ENCODE results near the gene CDK5RAP1. TPM values are rescaled to one million over a fixed set of nuclear protein-coding genes. Genes with fewer than 3 reads are reported as not detected.

The CDK5RAP1 gene
- total RNA-seq, 2 experiments from 2014 or later: 27.2 to 33.1 TPM

DNA sequence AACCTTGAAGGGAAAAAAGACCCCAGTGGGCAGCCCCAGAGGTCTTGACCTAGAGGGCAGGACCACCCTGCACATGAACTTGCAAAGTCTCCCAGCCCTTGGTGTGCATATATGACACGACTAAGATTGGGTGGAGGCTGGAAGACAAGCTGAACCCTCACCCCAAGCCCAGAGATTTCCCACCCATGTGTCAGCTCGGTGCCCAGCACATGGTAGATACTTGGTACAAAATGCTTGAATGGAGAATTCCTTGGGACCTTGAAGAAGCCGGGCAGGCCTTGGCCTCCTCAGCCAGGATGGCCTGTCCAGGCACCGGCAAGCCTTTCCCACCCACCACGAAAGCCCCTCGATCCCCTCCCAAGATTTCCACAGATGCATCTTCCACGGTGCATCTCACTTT is 67.7 kb downstream of the CDK5RAP1 start:
- H3K4me1 Mint-ChIP-seq: no peaks in the 10 kb centered on the region
- H3K4me3 Mint-ChIP-seq: no peak overlapping the region
- H3K9me3 Mint-ChIP-seq: no peaks in the 10 kb centered on the region
- CTCF ChIA-PET: no interaction called here
- POLR2A ChIA-PET: no interaction called here
- DNase-seq: no peak
- H3K27me3 Mint-ChIP-seq: peaks cover 6% of the 10 kb centered on the region
- H3K36me3 Mint-ChIP-seq (ENCODE audit: low read depth): no peaks in the 10 kb centered on the region
- no peak overlapping the region for H3K27ac Mint-ChIP-seq

DNA sequence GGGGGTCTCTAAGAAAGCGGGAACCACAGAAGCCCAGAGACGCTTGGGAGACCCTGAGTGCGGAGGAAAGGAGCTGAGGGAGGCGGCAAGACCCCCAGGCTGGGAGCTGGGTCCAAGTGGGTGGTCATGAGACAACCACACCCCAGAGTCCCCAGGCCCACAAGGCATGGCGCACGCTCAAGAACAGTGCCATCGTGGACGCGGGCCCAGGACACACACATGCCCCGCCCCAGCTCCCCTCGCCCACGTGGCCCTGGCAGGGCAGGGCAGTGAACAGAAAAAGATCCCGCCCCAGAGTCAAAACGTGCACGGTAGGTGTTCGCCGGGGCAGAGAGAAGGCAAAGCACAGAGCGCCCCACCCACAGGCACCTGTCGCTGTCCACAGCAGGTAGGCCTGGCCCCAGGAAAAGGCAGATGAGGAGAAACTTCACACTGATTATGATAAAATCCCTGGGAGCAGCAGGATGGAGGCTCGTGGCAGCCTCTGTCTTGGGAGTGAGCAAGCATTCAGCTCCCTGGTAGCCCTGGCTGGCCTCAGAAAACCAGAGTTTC is 68.3 kb downstream of the CDK5RAP1 start:
- ChIA-PET CTCF (no interaction called here), POLR2A (no interaction called here)
- Mint-ChIP-seq H3K9me3 (no peaks in the 10 kb centered on the region), H3K36me3 (ENCODE audit: low read depth) (no peaks in the 10 kb centered on the region), H3K27me3 (peaks cover 9% of the 10 kb centered on the region), H3K4me3 (no peak overlapping the region), H3K27ac (no peak overlapping the region), H3K4me1 (no peaks in the 10 kb centered on the region)
- DNase-seq: no peak

DNA sequence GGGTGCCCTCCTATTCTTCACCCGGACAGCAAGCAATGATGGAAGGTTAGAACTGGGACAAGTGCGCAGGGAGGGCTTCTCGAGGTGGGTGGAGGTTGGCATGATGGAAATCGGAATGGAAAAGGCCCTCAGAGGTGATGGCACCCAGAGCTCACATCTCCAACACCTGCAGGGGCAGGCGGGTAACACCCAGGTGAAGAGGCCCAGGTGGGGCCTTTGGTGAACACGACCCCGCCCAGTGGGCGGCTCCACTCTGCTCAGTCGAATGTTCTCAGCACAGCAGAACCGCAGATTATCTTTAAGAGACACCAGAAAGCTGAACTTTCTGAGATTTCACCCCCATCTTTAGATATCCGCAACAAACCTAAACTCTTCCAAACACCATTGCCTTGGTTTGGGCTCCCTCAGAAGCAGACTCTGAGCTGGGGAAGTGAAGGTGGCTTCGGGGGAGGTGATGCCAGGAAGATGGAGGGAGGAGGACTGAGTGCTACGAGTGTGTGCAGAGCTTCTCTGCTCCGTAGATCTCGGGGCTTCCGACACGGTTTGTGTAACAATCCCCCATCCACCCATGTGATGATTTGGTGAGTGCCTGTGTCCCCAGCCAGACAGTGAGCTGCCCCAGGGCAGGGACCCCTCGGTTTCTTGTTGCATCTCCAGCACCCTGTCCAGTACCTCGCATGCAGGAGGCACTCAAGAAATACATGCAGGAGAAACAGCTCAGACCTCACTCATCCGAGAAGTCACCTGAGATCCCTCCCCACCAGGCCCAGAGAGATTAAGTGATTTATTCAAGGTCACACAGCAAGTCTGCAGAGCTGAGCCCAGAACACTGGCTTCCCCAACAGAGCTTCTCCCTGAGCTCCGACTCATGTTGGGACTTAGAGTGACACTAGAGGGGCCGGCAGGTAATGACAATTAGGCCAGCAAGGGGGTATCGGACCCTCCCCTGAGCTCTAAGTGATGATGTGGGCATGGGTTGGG is 72.9 kb downstream of the CDK5RAP1 start:
- ChIA-PET POLR2A (no interaction called here), CTCF (interaction anchor here (1.0 to 1.5 kb wide), 2 partner anchors 23 to 74 kb away, joined by 3 read pairs; no protein-coding TSS in a partner anchor)
- H3K27ac Mint-ChIP-seq: no peak overlapping the region
- peaks cover 6% of the 10 kb centered on the region for H3K27me3 Mint-ChIP-seq
- no peaks in the 10 kb centered on the region for H3K9me3 Mint-ChIP-seq
- no peaks in the 10 kb centered on the region for H3K4me1 Mint-ChIP-seq
- H3K36me3 Mint-ChIP-seq (ENCODE audit: low read depth): no peaks in the 10 kb centered on the region
- H3K4me3 Mint-ChIP-seq: no peak overlapping the region
- no peak for DNase-seq

DNA sequence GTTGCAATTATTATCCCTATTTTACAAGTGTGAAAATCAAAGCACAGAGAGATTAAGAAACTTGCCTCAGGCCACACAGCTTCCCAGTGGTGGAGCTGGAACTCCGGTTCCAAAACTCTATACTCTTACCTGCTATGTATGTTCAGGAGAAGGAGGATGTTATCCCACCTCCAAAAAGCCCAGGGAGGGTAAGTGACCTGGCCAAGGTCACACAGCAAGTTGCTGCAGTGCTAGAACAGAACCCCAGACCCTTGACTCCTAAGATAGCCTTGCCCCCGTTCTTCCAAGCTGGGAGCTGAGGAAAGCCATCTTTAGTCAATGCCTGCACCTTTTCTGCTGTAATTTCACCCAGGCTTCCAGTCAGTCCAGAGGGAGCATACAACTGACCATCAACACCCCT is 76.0 kb downstream of the CDK5RAP1 start:
- H3K4me1 Mint-ChIP-seq: no peaks in the 10 kb centered on the region
- ChIA-PET CTCF (no interaction called here), POLR2A (no interaction called here)
- H3K4me3 Mint-ChIP-seq: no peak overlapping the region
- no peaks in the 10 kb centered on the region for H3K9me3 Mint-ChIP-seq
- H3K27ac Mint-ChIP-seq: no peak overlapping the region
- peaks cover 6% of the 10 kb centered on the region for H3K27me3 Mint-ChIP-seq
- H3K36me3 Mint-ChIP-seq (ENCODE audit: low read depth): no peaks in the 10 kb centered on the region
- DNase-seq: no peak

DNA sequence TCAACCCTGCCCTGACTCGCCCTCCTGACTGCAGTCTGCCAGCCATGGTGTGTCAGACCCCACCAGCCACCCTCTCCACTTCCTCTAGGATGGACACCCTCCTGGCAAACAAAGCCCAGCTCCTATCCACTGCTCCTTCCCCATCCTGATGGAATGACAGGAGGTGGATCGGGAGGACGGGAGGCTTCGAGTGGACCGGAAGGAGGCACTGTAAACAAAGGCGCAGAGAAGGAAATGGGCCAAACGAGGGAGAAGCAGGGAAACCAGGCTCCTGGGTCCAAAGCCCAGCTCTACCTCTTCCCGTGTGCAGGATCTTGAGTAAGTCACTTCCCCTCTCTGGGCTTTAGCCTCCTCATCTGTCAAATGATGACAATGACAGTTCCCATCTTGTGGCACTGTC is 78.1 kb downstream of the CDK5RAP1 start:
- ChIA-PET POLR2A (no interaction called here), CTCF (no interaction called here)
- no peaks in the 10 kb centered on the region for H3K9me3 Mint-ChIP-seq
- no peak overlapping the region for H3K27ac Mint-ChIP-seq
- DNase-seq: no peak
- H3K4me1 Mint-ChIP-seq: no peaks in the 10 kb centered on the region
- no peaks in the 10 kb centered on the region for H3K27me3 Mint-ChIP-seq
- no peaks in the 10 kb centered on the region for H3K36me3 Mint-ChIP-seq (ENCODE audit: low read depth)
- no peak overlapping the region for H3K4me3 Mint-ChIP-seq

DNA sequence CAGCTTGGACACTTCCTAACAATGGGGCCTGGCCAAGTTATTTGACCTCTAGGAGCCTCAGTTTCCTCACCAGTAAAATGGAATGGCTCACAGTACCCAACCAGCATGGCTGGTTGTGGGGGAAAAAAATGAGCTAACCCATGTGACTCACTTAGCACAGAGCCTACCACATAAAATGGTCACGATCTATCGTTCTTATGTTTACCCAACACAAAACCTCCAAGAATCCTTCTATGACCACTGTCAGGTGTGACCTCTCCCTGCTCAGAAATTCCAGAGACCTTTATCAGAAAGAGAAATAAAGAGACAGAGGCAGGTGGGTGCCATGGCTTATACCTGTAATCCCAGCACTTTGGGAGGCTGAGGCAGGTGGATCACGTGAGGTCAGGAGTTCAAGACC is 78.9 kb downstream of the CDK5RAP1 start:
- ChIA-PET CTCF (no interaction called here), POLR2A (no interaction called here)
- no peaks in the 10 kb centered on the region for H3K9me3 Mint-ChIP-seq
- DNase-seq: no peak
- no peak overlapping the region for H3K4me3 Mint-ChIP-seq
- H3K27me3 Mint-ChIP-seq: no peaks in the 10 kb centered on the region
- H3K36me3 Mint-ChIP-seq (ENCODE audit: low read depth): no peaks in the 10 kb centered on the region
- H3K4me1 Mint-ChIP-seq: no peaks in the 10 kb centered on the region
- H3K27ac Mint-ChIP-seq: no peak overlapping the region

DNA sequence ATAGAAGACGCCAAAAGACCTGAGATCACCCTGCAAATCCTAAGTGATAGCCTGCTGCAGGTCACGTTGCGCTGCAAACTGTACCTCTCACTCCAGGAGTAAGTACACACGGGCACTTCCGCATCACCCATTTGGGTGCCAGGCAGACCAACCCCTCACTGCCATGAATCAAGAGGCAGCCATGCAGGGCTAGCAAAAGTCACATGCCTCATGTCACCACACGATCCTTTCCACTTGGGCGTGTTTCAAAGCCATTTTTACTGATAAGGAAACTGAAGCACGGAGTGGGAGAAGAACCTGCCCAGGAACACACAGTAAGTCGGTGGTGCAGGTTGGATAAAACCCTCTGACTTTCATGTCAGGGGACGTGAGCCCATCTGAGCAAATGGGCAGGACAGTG is 81.3 kb downstream of the CDK5RAP1 start:
- DNase-seq: no peak
- H3K4me3 Mint-ChIP-seq: no peak overlapping the region
- no peaks in the 10 kb centered on the region for H3K27me3 Mint-ChIP-seq
- ChIA-PET CTCF (no interaction called here), POLR2A (no interaction called here)
- H3K36me3 Mint-ChIP-seq (ENCODE audit: low read depth): no peaks in the 10 kb centered on the region
- no peak overlapping the region for H3K27ac Mint-ChIP-seq
- H3K4me1 Mint-ChIP-seq: no peaks in the 10 kb centered on the region
- H3K9me3 Mint-ChIP-seq: no peaks in the 10 kb centered on the region

DNA sequence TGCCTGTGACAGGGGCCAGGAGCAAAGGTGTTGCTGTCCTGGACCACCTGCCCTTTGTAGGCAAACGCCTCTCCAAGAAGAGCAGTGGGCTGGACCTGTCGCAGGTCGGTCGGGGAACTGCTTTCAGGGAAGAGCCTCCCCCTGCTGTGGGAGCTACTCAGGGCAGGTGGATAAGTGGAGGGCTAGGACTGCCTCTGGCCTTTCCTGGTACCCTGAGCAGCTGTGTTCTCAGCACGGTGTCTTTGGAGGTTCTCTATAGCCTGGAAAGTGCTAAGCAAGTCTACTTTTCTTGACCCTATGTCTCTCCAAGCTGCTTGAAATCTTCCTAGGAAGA is 83.3 kb downstream of the CDK5RAP1 start:
- no peaks in the 10 kb centered on the region for H3K9me3 Mint-ChIP-seq
- H3K4me1 Mint-ChIP-seq: no peaks in the 10 kb centered on the region
- H3K36me3 Mint-ChIP-seq (ENCODE audit: low read depth): no peaks in the 10 kb centered on the region
- H3K27me3 Mint-ChIP-seq: no peaks in the 10 kb centered on the region
- no peak for DNase-seq
- ChIA-PET CTCF (no interaction called here), POLR2A (no interaction called here)
- H3K4me3 Mint-ChIP-seq: no peak overlapping the region
- H3K27ac Mint-ChIP-seq: no peak overlapping the region

DNA sequence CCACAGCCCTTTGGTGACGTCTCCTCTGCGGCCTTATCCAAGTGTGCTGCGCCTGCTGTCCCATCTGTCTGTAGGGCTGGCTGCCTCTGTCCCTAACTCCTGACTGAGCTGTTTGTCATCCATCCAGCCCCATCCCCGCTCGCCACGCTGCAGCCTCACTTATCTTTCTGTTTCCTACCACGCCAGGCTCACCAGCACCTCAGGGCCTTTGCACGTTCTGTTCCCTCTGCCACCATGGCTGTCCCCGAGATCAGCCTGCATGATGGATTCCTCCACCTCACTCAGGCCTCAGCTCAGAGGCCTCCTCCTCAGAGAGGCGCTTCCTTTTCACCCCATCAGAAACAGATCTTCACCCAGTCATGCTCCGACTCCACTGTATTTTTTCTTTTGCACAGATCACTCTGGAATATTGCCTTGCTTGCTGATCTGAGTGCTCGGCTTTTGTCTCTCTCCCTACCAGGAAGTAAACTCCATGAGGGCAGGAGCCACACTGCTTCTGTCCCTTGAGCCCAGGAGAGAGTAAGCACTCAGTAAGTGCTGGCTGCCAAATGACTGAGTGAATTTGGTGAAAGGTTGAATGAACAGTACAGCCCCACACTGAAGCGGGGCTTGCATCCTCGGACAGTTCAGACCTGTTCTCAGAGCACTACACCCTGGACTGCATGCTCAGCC is 83.8 kb downstream of the CDK5RAP1 start:
- Mint-ChIP-seq H3K36me3 (ENCODE audit: low read depth) (no peaks in the 10 kb centered on the region), H3K9me3 (no peaks in the 10 kb centered on the region), H3K27ac (no peak overlapping the region), H3K4me1 (no peaks in the 10 kb centered on the region), H3K4me3 (no peak overlapping the region), H3K27me3 (no peaks in the 10 kb centered on the region)
- ChIA-PET CTCF (no interaction called here), POLR2A (no interaction called here)
- no peak for DNase-seq

DNA sequence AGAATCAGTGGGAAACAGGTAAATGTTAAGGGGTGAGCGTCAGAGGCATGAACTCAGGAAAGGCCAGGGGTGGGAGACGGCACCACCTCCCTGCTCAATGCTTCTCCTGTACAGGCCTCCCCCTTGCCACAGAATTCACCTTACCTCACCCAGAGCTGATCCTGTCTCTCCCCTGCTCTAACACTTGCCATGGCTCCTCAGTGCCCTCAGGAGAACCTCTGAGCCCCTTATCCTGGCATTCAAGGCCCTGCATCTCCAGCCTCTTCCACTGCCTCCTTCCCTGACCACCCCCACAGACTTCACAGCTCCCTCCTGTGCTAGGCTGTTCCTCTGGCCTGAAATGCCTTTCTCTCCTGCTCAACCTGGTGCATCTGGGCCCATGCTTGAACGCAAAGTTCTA is 84.4 kb downstream of the CDK5RAP1 start:
- CTCF ChIA-PET: no interaction called here
- Mint-ChIP-seq H3K4me3 (no peak overlapping the region), H3K4me1 (no peaks in the 10 kb centered on the region), H3K9me3 (no peaks in the 10 kb centered on the region), H3K27ac (no peak overlapping the region), H3K36me3 (ENCODE audit: low read depth) (no peaks in the 10 kb centered on the region), H3K27me3 (no peaks in the 10 kb centered on the region)
- POLR2A ChIA-PET: no interaction called here
- DNase-seq: no peak

DNA sequence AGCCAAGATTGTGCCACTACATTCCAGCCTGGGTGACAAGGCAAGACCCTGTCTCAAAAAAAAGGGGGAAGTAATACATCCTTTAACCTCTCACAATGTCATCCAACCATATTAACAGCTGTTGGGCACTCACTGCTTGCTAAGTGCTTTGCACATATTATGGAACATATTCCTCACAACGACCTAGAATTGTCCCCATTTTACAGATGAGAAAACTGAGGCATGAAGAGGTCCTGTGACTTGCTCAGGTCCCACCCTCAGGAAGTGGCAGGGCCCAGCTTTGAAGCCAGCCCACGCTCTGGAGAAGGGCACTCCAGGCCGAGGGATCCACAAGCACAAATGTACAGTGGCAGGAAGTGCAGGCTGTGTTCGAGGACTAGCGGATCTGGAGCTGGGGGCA is 85.0 kb downstream of the CDK5RAP1 start:
- ChIA-PET POLR2A (no interaction called here), CTCF (no interaction called here)
- no peak overlapping the region for H3K4me3 Mint-ChIP-seq
- H3K36me3 Mint-ChIP-seq (ENCODE audit: low read depth): no peaks in the 10 kb centered on the region
- no peaks in the 10 kb centered on the region for H3K9me3 Mint-ChIP-seq
- no peak for DNase-seq
- H3K4me1 Mint-ChIP-seq: no peaks in the 10 kb centered on the region
- no peaks in the 10 kb centered on the region for H3K27me3 Mint-ChIP-seq
- no peak overlapping the region for H3K27ac Mint-ChIP-seq

DNA sequence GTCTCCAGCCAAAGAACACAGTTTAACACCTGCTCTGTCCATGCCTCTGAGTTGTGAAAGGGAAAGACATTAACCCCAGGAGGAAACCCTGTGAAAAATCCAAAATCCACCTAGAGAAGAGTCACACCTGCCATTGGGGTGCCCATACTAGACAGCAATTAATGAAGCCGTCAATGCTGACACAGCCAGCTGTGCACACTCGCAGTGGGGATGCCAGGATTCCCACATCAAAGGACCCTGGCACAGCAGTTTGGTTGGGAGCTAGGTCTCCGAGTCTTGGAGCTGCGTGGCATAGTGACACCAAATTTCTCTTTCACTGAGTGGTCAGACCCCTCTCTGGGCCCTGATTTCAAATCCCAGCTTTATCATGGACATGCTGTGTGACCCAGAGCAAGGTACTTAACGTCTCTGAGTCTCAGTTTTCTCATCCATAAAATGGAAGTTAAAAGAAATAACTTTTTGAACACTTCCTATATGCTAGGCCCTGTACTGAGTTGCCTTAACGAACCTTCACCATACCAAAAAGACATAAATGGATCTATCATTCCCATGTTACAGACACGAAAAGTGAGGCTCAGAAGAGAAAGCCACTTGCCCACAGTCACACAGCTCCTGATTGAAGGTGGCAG is 87.5 kb downstream of the CDK5RAP1 start:
- no peaks in the 10 kb centered on the region for H3K27me3 Mint-ChIP-seq
- ChIA-PET POLR2A (no interaction called here), CTCF (no interaction called here)
- no peak overlapping the region for H3K4me3 Mint-ChIP-seq
- no peaks in the 10 kb centered on the region for H3K36me3 Mint-ChIP-seq (ENCODE audit: low read depth)
- DNase-seq: no peak
- no peak overlapping the region for H3K27ac Mint-ChIP-seq
- no peaks in the 10 kb centered on the region for H3K9me3 Mint-ChIP-seq
- no peaks in the 10 kb centered on the region for H3K4me1 Mint-ChIP-seq

DNA sequence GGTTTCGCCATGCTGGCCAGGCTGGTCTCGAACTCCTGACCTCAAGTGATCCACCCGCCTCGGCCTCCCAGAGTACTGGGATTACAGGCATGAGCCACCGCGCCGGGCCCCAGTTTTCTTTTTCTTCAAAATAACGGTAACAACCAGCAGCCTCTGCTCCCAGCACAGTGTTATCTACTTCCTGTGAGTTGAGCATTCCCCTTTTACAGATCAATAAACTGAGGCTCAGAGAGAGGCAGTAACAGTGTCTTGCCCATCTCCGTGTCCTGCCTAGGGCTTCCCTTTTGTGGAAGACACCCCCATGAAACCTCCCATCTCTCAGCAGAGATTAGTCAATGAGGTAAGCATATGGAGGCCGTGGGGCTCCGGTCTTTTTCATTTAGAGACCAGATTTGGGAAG is 88.7 kb downstream of the CDK5RAP1 start:
- CTCF ChIA-PET: no interaction called here
- POLR2A ChIA-PET: no interaction called here

More for the DNA sequence above, 88.7 kb downstream of the CDK5RAP1 start:
- no peaks in the 10 kb centered on the region for H3K27me3 Mint-ChIP-seq
- peaks cover 2% of the 10 kb centered on the region for H3K9me3 Mint-ChIP-seq
- no peaks in the 10 kb centered on the region for H3K36me3 Mint-ChIP-seq (ENCODE audit: low read depth)
- H3K4me1 Mint-ChIP-seq: no peaks in the 10 kb centered on the region
- no peak for DNase-seq
- H3K27ac Mint-ChIP-seq: no peak overlapping the region
- no peak overlapping the region for H3K4me3 Mint-ChIP-seq
